HTERT RPE-1 (cell line): ENCODE results near the gene ZNF419.
"Not testable (repeated sequence)": the region's sequence is repeated elsewhere in the genome, so short reads cannot be mapped to it uniquely, and the experiment has no call there.

Experiments
- in situ Hi-C: fragments of 300-500 bp; cut with MboI; formaldehyde crosslinking; loops from 4 replicates; pipeline ENCODE4 v1.14.3; 2020; ENCODE audit warnings: low sequenced_read_pairs

ZNF419 gene

DNA sequence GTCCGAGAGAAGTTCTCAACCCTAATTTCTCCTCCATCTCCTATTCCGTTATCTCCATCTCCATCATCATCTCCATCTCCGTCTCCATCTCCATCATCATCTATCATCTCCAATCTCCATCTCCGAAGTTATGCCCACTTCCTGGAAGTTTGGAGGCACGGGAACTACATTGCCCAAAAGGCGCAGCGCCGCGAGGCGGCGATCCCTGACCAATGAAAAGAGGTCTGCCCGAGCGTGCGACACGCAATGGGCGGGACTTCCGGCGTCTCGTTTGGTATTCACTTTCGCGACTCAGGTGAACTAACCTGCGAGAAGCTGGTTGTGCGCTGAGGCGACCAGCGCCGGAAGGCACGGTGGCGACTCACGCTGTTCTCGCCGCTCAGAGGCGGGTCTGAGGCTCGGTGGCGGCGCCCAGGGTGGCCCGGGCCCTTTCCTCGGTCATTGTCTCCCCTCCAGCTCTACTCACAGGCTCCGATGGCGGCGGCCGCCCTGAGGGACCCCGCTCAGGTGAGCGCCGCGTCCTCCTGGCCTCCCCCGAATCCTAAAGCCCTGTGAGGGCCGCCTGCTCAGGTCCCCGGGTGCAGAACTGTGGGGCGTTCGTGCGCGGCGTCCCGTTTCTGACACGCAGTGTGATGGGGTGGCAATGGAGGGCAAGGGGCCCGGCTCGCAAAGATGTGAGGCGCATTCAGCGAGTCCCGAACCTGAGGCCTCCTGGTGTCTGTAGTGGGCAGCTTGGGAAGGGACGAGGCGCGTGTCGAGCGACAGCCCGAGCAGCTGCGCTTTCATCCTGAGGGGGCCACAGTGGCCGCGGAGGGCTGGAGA lies at the start of gene ZNF419:
TSS of gene ZNF419 (plus strand) at position 274 of the 822 bp plus-strand sequence. CDS start at position 475, 201 bp downstream.
- in situ Hi-C loops = not testable (repeated sequence)

DNA sequence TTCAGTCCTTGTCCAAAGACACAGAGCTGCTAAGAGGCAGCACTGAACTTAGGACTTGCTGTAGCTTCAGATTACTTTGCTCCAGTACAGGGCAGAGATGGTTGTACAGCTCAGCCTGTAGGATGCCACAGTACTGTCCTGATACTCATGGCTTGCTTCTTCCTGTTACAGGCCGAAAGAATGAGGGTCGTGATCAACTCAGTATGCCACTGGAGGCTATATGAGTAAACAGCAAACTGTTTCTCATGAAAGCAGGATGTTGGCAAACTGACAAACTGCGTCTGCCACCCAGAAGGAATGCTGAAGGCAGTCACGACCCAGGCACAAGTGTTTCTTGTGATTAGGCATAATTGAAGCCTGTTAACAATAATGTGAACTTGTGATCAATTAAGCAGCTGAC lies 49.6 kb upstream of the ZNF419 start:
- in situ Hi-C loops = no loop called here

DNA sequence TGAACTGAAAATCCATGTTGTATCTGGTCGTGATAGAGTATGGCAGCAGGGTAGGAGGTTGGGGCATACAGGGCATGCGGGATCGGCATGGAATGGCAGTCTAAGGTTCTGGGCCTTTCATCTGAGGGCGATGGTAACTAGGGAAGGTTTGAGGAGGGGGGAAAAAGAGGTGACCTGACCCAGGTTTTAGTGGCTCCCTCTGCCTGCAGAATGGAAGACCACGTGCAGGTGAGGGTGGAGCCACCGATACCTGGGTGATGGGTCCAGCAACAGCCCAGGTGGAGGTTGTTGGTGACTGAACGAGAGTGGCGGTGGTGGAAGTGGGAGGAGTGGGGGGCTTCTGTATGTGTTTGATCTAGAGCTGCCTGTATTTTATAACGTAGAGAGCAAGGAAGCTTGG lies 48.6 kb upstream of the ZNF419 start:
- in situ Hi-C loops = no loop called here

DNA sequence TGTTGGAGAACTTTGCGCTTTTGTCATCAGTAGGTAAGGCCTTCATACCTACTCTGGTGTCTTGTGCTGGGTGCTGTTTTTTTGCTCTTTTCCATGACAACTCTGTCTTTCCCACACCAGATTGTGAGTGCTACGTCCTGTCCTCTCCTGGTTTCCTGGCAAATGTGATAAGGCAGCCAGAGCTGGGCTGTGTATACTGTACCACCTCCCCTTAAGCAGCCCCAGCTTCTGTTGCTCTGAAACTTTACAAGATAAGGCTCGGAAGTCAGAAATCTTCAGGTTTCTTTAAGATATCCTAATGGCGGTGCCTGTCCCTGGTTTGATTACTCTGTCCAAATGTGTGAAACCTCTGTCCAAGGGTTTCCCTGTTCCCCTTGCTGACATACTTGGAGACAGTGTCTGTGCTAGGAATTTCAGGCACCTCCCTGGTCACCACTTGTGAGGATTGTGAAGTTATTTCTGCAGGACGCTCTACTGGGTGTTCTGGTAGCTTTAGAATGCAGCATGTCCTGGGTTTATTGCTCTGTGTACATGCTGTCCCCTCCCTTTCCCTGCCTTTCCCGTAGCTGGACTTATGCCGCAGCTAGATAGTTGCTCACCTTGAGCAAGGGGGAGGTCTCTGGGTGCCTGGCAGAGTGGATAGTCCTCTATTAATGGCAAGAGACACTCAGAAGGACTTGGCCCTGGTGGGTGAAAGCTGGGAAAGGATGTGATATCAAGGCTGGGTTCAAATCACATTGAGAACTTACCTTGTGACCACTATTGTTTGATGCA lies 45.4 kb upstream of the ZNF419 start:
- in situ Hi-C loops = no loop called here

DNA sequence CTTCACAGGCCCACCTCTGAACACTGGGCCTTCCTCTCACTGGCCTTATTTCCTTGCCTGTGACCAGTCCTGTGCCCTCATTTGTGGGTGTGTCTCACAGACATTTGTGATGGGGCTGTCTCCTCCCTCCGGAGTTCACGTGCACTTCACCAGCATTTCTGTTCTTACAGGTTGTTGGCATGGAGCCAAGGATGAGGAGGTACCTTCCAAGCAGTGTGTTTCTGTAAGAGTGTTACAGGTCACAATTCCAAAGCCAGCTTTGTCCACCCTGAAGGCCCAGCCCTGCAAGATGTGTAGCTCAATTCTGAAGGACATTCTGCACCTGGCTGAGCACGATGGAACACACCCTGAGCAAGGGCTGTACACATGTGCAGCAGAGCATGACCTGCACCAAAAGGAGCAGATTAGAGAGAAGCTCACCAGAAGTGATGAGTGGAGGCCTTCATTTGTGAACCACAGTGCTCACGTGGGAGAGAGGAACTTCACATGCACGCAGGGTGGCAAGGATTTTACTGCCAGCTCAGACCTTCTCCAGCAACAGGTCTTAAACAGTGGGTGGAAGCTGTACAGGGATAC lies 44.3 kb upstream of the ZNF419 start:
- in situ Hi-C loops = no loop called here

DNA sequence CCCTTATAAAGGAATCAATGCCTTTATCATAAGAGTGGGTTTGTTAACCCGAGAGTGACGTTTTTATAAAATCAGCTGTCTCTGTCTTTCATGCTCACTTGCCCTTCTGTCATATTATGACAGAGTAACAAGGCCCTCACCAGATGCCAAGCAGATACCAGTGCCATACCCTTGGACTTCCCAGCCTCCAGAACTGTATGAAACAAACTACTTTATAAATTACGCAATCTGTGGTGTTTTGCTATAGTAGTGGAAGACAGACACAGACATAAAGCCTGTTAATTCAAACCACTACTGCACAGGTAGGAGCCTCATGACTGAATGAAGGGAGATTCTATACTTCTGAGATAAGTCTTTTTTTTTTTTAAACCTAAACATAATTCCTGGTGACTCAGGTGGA lies 35.2 kb upstream of the ZNF419 start:
- in situ Hi-C loops = no loop called here

DNA sequence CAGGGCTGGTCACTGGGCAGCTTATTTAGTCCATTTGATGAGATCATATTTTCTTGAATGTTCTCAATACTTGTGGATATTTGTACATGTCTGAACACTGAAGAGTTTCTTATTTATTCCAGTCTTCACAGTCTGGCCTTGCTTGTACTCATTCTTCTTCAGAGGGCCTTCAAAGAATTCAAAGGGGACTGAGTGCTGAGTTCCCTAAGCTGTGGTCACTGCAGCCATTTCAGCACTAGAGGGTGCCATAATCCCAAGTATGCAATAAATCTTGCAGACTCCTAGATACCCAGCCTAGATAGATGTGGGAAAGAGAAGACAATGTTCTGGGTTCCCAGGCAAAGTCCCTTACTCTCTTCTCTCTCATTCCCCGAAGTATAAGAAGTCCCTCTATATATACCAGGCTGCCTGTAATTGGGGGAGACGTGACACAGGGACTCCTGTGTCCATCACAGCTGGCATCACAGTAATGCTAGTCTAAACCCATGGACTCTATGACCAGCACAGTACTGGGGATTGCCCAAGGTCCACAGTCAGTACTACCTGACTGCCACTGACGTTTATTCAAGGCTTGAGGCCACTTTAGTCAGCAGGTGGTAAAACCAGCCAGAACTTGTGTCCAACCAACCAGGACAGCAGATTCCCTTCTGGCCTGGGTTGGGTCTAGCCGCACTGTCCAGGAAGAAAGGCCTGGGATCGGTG lies 21.7 kb upstream of the ZNF419 start:
- in situ Hi-C loops = no loop called here

DNA sequence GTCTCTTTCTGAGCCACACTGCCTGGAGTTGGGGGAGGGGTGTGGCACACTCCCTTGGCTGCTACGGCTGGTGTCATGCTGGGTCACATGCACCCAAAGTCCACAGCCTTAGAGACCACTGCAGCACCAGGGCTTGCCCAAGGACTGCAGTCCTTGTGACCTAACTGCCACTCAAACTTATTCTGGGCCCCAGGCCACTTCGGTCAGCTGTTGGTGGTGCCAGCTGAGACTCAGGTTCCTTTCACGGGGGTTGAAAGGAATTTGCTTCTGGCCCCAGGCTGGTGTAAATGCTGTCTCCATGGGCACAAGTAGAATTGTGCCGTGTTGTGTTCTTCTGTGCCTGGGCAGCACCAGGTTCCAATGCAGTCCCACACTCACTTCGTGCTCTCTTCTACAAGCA lies 21.1 kb upstream of the ZNF419 start:
- in situ Hi-C loops = no loop called here

DNA sequence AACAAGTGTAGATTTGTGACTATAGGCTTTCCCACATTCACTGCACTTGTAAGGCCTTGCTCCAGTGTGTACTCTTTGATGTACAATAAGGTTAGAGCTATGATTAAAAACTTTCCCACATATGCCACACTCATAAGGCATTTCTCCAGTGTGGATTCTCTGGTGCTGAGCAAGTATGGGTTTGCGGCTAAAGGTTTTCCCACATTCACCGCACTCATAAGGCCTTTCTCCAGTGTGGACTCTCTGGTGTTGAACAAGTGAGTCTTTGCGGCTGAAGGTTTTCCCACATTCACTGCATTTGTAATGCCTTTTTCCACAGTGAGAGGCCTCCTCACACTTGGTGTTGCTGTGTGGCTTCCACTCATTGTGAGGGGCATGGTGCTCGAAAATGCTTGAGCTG lies 13.9 kb upstream of the ZNF419 start:
- in situ Hi-C loops = no loop called here

DNA sequence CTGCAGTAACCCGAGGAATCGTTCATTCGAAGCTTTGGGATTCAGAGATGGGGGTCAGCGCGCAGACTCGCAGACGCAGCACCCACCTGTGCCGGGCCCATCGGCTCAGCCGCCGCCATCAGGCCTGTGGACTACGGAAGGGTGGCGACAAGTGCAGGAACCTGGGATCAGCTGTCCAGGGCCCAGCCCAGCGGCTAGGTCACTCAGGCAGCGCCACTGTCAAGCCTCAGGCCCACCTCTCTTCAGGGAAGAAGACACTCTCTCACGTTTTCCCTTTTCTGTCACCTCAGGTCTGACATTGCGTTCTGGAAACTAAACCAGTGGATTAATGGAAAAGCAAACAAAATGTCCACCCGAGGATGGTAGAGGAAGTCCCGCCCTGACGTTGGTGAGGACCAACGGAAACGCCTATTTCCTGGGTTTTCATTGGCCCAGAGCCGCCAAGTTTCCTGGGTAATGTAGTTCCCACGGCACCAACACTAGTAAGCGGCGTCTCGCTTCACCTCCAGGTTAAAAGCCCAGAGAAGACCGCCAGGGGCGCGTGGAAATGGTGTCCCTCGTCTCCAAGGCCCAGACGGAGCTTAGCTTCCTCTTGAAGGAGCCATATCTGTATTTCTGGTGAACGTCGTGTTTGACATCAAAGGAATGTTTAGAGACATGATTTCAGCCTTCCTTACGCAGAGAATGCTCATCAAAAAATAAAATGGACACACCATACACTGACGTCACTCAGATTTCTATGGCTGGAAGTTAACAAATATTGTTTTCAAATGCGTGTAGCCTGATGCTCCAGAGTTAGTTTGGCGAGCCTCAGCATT lies 10.2 kb upstream of the ZNF419 start, which contains the start of gene ZNF772:
TSS of gene ZNF772 (minus strand) at position 376 of the 818 bp plus-strand sequence. CDS start at position 119, 257 bp downstream.
- in situ Hi-C loops = no loop called here

DNA sequence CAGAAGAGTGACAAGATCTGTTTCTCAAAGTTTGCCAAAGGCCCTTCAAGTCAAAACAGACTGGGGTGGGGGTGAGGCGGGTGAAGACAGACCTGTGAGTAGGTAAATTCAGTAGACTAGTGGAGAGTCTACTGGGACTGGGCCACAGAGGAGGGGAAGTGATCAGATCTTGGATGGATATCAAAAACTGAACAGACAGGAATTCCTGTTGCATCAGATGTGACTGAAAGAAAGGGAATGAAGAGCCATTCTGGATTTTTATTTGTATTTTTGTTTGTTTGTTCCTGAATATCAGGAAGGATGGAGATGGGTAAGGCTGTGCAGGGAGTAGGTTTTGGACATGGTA lies 722 bp downstream of the ZNF419 start:
- in situ Hi-C loops = not testable (repeated sequence)

DNA sequence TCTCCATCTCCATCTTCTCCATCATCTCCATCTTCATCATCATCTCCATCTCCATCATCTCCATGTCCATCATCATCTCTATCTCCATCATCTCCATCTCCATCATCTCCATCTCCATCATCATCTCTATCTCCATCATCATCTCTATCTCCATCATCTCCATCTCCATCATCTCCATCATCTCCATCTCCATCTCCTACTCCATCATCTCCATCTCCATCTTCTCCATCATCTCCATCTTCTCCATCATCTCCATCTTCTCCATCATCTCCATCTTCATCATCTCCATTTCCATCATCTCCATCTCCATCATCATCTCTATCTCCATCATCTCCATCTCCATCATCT lies 11.8 kb downstream of the ZNF419 start:
- in situ Hi-C loops = not testable (repeated sequence)

DNA sequence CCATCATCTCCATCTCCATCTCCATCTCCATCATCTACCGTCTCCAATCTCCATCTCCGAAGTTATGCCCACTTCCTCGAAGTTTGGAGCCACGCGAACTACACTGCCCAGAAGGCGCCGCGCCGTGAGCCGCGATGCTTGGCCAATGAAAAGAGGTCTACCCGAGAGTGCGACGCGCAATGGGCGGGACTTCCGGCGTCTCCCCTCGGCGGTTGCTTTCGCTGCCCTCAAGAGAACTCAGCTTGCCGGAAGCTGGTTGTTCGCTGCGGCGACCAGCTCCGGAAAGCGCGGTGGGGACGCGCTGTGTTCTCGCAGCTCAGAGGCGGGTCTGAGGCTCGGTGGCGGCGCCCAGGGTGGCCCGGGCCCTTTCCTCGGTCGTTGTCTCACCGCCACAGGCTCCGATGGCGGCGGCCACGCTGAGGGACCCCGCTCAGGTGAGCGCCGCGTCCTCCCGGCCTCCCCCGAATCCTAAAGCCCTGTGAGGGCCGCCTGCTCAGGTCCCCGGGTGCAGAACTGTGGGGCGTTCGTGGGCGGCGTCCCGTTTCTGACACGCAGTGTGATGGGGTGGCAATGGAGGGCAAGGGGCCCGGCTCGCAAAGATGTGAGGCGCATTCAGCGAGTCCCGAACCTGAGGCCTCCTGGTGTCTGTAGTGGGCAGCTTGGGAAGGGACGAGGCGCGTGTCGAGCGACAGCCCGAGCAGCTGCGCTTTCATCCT lies 12.3 kb downstream of the ZNF419 start, which contains the start of gene ZNF773:
TSS of gene ZNF773 (plus strand) at position 259 of the 716 bp plus-strand sequence. CDS start at position 402, 143 bp downstream.
- in situ Hi-C loops = not testable (repeated sequence)

DNA sequence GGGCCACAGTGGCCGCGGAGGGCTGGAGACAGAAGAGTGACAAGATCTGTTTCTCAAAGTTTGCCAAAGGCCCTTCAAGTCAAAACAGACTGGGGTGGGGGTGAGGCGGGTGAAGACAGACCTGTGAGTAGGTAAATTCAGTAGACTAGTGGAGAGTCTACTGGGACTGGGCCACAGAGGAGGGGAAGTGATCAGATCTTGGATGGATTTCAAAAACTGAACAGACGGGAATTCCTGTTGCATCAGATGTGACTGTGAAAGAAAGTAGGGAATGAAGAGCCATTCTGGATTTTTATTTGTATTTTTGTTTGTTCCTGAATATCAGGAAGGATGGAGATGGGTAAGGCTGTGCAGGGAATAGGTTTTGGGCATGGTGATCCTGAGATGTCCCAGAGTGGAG lies 12.8 kb downstream of the ZNF419 start:
- in situ Hi-C loops = not testable (repeated sequence)

DNA sequence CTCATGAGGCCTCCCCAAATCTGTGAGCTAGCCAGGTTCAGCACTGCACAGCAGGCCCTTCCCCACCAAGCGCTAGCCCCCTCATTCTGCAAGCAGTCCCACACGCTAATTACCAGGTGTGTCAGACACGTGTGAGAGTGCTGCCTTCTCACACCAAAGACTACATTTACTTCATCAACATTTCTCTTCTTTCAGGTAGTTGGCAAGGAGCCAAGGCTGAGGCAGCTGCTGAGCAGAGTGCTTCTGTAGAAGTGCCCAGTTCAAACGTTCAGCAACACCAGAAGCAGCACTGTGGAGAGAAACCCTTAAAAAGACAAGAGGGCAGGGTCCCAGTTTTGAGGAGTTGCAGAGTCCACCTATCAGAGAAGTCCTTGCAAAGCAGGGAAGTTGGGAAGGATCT lies 18.6 kb downstream of the ZNF419 start:
- in situ Hi-C loops = no loop called here

DNA sequence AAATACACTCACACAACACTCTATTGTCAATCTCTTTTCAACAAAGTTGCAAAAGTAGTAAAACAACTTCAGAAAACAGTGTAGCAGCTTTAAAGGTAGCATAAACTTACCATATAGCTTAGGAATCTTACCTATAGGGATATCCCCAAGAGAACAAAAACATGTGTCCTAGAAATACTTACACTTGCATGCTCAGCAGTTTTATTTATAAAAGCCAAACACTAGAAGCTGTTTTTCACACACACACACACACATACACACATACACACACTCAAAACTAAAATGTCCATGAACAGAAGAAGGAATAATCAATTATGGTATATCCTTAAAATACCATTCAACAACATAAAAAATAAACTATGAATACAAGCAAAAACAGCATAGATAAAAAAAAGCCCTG lies 23.9 kb downstream of the ZNF419 start:
- in situ Hi-C loops = no loop called here

DNA sequence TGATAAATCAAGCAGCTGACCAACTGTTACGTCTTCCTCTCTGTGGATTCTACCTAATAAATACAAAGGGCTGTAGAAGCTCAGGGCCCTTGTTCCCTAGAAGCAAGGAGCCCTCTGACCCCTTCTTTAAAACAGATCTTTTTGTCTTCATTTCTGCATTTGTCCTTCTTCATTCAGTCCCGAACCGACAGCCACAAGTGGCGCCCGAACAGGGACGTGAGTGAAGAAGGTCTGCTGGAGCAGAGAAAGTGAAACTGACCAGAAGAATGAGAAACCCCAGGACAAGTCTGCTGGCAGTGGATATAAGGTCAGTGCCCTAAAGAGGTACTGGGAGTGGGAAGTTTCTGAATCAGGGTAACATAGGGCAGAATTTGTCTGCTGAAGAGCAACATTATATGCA lies 25.3 kb downstream of the ZNF419 start:
- in situ Hi-C loops = no loop called here

DNA sequence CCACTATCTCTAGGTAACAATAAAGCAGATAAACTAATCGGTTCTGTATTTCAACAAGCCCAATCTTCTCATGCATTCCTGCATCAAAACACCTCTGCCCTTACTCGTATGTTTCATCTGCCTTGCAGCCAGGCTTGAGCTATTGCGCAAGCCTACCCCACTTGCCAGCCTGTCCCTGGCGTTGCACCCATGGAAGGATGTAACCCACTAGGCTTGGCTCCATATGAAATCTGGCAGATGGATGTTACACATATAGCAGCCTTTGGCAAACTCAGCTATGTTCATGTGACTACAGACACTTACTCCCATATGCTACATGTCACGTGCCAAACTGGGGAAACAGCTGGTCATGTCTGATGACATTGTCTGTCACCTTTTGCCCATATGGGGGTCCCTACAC lies 27.7 kb downstream of the ZNF419 start:
- in situ Hi-C loops = no loop called here

DNA sequence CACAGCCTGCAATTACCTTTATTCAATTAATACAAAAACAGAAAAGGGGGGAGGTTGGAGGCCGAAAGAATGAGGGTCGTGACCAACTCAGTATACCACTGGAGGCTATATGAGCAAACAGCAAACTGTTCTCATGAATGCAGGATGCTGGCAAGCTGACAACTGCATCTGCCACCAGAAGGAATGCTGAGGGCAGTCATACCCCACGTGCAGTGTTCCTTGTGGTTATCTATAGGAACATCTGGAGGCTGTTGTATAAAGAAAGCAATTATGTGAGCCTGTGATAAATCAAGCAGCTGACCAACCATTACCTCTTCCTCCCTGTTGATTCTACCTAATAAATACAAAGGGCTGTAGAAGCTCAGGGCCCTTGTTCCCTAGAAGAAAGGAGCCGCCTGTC lies 30.5 kb downstream of the ZNF419 start:
- in situ Hi-C loops = not testable (repeated sequence)
